Left ventricle myocardium inferior (tissue), 1 donor: ENCODE data around the gene KRT8. TPM values are rescaled to one million over a fixed set of nuclear protein-coding genes. Genes with fewer than 3 reads are reported as not detected.
A peak's percentile ranks its signal among the peaks of the same experiment; 100 is the strongest.

Experiments
- DNase-seq: peaks from one replicate; pipeline ENCODE4 v3.0.0-alpha.2; 2020
- H3K27ac ChIP-seq: fragments of 200-600 bp; replicated peaks from 2 replicates; pipeline ENCODE4 v1.8.0; 2021
- H3K27me3 ChIP-seq: fragments of 200-600 bp; 2 replicates; pipeline ENCODE4 v1.8.0; 2021; ENCODE audit warnings: low read depth
- H3K36me3 ChIP-seq: fragments of 200-600 bp; 2 replicates; pipeline ENCODE4 v1.8.0; 2021
- H3K4me1 ChIP-seq: fragments of 200-600 bp; 2 replicates; pipeline ENCODE4 v1.8.0; 2021
- H3K4me3 ChIP-seq: fragments of 200-600 bp; 2 replicates; pipeline ENCODE4 v1.8.0; 2021; ENCODE audit warnings: mild to moderate bottlenecking, moderate library complexity
- H3K9me3 ChIP-seq: fragments of 200-600 bp; replicated peaks from 2 replicates; pipeline ENCODE4 v1.8.0; 2021
- CTCF ChIP-seq: fragments of 200-600 bp; IDR thresholded peaks from 2 replicates; pipeline ENCODE4 v1.8.0; 2021; ENCODE audit warnings: antibody characterized with exemption, mild to moderate bottlenecking, borderline replicate concordance
- intact Hi-C: fragments of 100-400 bp; cut with micrococcal nuclease; formaldehyde crosslinking; loops from one replicate; pipeline ENCODE4 v1.11.0; 2022
- total RNA-seq: library from RNA; stranded (reverse); fragmentation: NEBNext Ultra II Directional; extraction: Animal tissue kit (Norgen Biotek cat#: 25700); gene quantifications from one replicate; pipeline ENCODE4 v1.2.1, GENCODE V29; 2021
- donor health status: DM: no; HTN: yes; CAD: no; lungs with severe emphysema.

The KRT8 gene
- total RNA-seq, 1 donor from 2014 or later = 63.4 TPM

- DNase-seq = no peak
- TF ChIP-seq CTCF = no peak
- intact Hi-C loops = no loop called here
- peaks cover 7% of the 10 kb centered on the region for H3K27me3 ChIP-seq
- no peaks in the 10 kb centered on the region for H3K36me3 ChIP-seq
- H3K4me1 ChIP-seq = peaks cover 38% of the 10 kb centered on the region
- no peaks in the 10 kb centered on the region for H3K9me3 ChIP-seq
- H3K27ac ChIP-seq = peak overlapping the region; percentile 64
- H3K4me3 ChIP-seq = no peak overlapping the region
Observed at GRCh38 chr12:52927964-52928363, 23.1 kb upstream of the KRT8 start.

GRCh38 chr12:52926596-52927234, 21.8 kb upstream of the KRT8 start:
- H3K4me1 ChIP-seq = peaks cover 38% of the 10 kb centered on the region
- TF ChIP-seq CTCF = no peak
- intact Hi-C loops = no loop called here

GRCh38 chr12:52925717-52926595, 21.1 kb upstream of the KRT8 start:
- peaks cover 38% of the 10 kb centered on the region for H3K4me1 ChIP-seq
- no peaks in the 10 kb centered on the region for H3K27me3 ChIP-seq
- H3K4me3 ChIP-seq = no peak overlapping the region
- H3K27ac ChIP-seq = peak overlapping the region; percentile 64
- H3K9me3 ChIP-seq = no peaks in the 10 kb centered on the region
- intact Hi-C loops = no loop called here
- DNase-seq = no peak
- no peaks in the 10 kb centered on the region for H3K36me3 ChIP-seq
- TF ChIP-seq CTCF = no peak

More at GRCh38 chr12:52926596-52927234, 21.8 kb upstream of the KRT8 start:
- DNase-seq = no peak
- no peak overlapping the region for H3K4me3 ChIP-seq
- peak overlapping the region; percentile 64 for H3K27ac ChIP-seq
- no peaks in the 10 kb centered on the region for H3K27me3 ChIP-seq
- no peaks in the 10 kb centered on the region for H3K9me3 ChIP-seq
- H3K36me3 ChIP-seq = no peaks in the 10 kb centered on the region

GRCh38 chr12:52924764-52925716, 20.2 kb upstream of the KRT8 start:
- no peak overlapping the region for H3K4me3 ChIP-seq
- peaks cover 38% of the 10 kb centered on the region for H3K4me1 ChIP-seq
- H3K27me3 ChIP-seq = no peaks in the 10 kb centered on the region
- TF ChIP-seq CTCF = no peak
- intact Hi-C loops = no loop called here
- H3K9me3 ChIP-seq = no peaks in the 10 kb centered on the region
- H3K36me3 ChIP-seq = no peaks in the 10 kb centered on the region
- H3K27ac ChIP-seq = no peak overlapping the region
- DNase-seq = no peak

GRCh38 chr12:52921488-52922165, 16.8 kb upstream of the KRT8 start:
- TF ChIP-seq CTCF = no peak
- no peaks in the 10 kb centered on the region for H3K27me3 ChIP-seq
- intact Hi-C loops = no loop called here
- no peak for DNase-seq
- no peak overlapping the region for H3K27ac ChIP-seq
- no peaks in the 10 kb centered on the region for H3K36me3 ChIP-seq
- no peak overlapping the region for H3K4me3 ChIP-seq
- H3K9me3 ChIP-seq = no peaks in the 10 kb centered on the region
- peaks cover 20% of the 10 kb centered on the region for H3K4me1 ChIP-seq
